ENCODE results near the gene MOB1B. TPM values are rescaled to one million over a fixed set of nuclear protein-coding genes. Genes with fewer than 3 reads are reported as not detected.
A peak's percentile ranks its signal among the peaks of the same experiment; 100 is the strongest.

Gene MOB1B
- 10 to 100 TPM; 10.2 to 10.8 TPM for total RNA-seq
- 1 to 10 TPM in 1 of 2 donors, under 1 TPM in 1; 0.58 to 1.7 TPM for polyA plus RNA-seq

- ChIA-PET POLR2A (ENCODE audit: partially characterized antibody) (interaction anchor here (0.6 to 2.1 kb wide), 14 partner anchors 9 to 213 kb away, joined by 3 to 30 read pairs (median 4); partner anchors contain the start of genes DCK, GRSF1 and UTP3), CTCF (ENCODE audit: partially characterized antibody) (interaction anchor here (0.8 to 1.9 kb wide), 12 partner anchors 10 to 167 kb away, joined by 3 to 23 read pairs (median 4); partner anchors contain the start of genes DCK and GRSF1)
- peaks cover 0 to 1% of the 10 kb centered on the region in 2 donors for H3K27me3 Mint-ChIP-seq
- Histone ChIP-seq H3K36me3 (ENCODE audit: insufficient read depth, low read length) (peaks cover 4% of the 10 kb centered on the region), H3K27me3 (ENCODE audit: insufficient read depth, low read length) (no peaks in the 10 kb centered on the region), H3K9me3 (ENCODE audit: control insufficient read depth in 1 of 2, low read length in 2 of 2) (no peaks in the 10 kb centered on the region), H3K4me3 (ENCODE audit: low read length in 2 of 2) (peak within 1 kb of the TSS; percentile 79 to 95), H3K27ac (ENCODE audit: low read depth, low read length) (peak within 1 kb of the TSS; percentile 71), H3K4me1 (ENCODE audit: insufficient read depth, low read length) (peaks cover 17% of the 10 kb centered on the region)
- peak within 1 kb of the TSS; percentile 97 to 99 (median 98) for H3K4me3 Mint-ChIP-seq
- intact Hi-C loops (cut with micrococcal nuclease), result loop anchor here (1.0 to 2.0 kb wide), 6 partner anchors 63 to 250 kb away; partner anchors contain the start of genes DCK, GRSF1 and UTP3
- peak; percentile 81 to 88 (median 82) for DNase-seq
- H3K27ac Mint-ChIP-seq, result peak within 1 kb of the TSS; percentile 49 to 94 (median 92)
- H3K9me3 Mint-ChIP-seq, result no peaks in the 10 kb centered on the region
- H3K4me1 Mint-ChIP-seq, result peaks cover 17 to 41% (median 26%) of the 10 kb centered on the region in 4 donors
- peaks cover 11 to 14% of the 10 kb centered on the region in 2 donors for H3K36me3 Mint-ChIP-seq
Measured at GRCh38 chr4:70901984-70902576, at the start of gene MOB1B. TSS of gene MOB1B (plus strand) at chr4:70902369. CDS start at chr4:70902537, 168 bp downstream.

- Mint-ChIP-seq H3K4me1 (no peaks in the 10 kb centered on the region), H3K27me3 (no peaks in the 10 kb centered on the region), H3K9me3 (peaks cover 0 to 1% (median 0%) of the 10 kb centered on the region in 8 donors), H3K36me3 (peaks cover 0 to 4% of the 10 kb centered on the region in 2 donors), H3K27ac (no peak overlapping the region), H3K4me3 (no peak overlapping the region)
- POLR2A ChIA-PET (ENCODE audit: partially characterized antibody), result no interaction called here
- Histone ChIP-seq H3K4me1 (ENCODE audit: insufficient read depth, low read length) (no peaks in the 10 kb centered on the region), H3K36me3 (ENCODE audit: insufficient read depth, low read length) (no peaks in the 10 kb centered on the region), H3K4me3 (ENCODE audit: low read length in 2 of 2) (no peak overlapping the region), H3K9me3 (ENCODE audit: control insufficient read depth in 1 of 2, low read length in 2 of 2) (no peaks in the 10 kb centered on the region), H3K27me3 (ENCODE audit: insufficient read depth, low read length) (no peaks in the 10 kb centered on the region), H3K27ac (ENCODE audit: low read depth, low read length) (no peak overlapping the region)
- CTCF ChIA-PET (ENCODE audit: partially characterized antibody), result no interaction called here
- intact Hi-C loops (cut with micrococcal nuclease), result no loop called here
- no peak for DNase-seq
Measured at GRCh38 chr4:70855464-70855863, 46.7 kb upstream of the MOB1B start.

- no peak for DNase-seq
- no peaks in the 10 kb centered on the region for H3K9me3 Mint-ChIP-seq
- no peaks in the 10 kb centered on the region for H3K27me3 ChIP-seq (ENCODE audit: insufficient read depth, low read length)
- ChIA-PET CTCF (ENCODE audit: partially characterized antibody) (no interaction called here), POLR2A (ENCODE audit: partially characterized antibody) (no interaction called here)
- no peaks in the 10 kb centered on the region for H3K36me3 ChIP-seq (ENCODE audit: insufficient read depth, low read length)
- H3K27me3 Mint-ChIP-seq, result no peaks in the 10 kb centered on the region
- H3K4me3 ChIP-seq (ENCODE audit: low read length in 2 of 2), result no peak overlapping the region
- peaks cover 0 to 4% of the 10 kb centered on the region in 2 donors for H3K36me3 Mint-ChIP-seq
- H3K27ac Mint-ChIP-seq, result no peak overlapping the region
- H3K9me3 ChIP-seq (ENCODE audit: control insufficient read depth in 1 of 2, low read length in 2 of 2), result no peaks in the 10 kb centered on the region
- H3K4me1 Mint-ChIP-seq, result peaks cover 3 to 7% (median 6%) of the 10 kb centered on the region in 4 donors
- H3K27ac ChIP-seq (ENCODE audit: low read depth, low read length), result no peak overlapping the region
- peaks cover 5% of the 10 kb centered on the region for H3K4me1 ChIP-seq (ENCODE audit: insufficient read depth, low read length)
- no peak overlapping the region for H3K4me3 Mint-ChIP-seq
- intact Hi-C loops (cut with micrococcal nuclease), result no loop called here
Measured at GRCh38 chr4:70858454-70858853, 43.7 kb upstream of the MOB1B start.

- H3K4me1 Mint-ChIP-seq, result peaks cover 3 to 11% (median 7%) of the 10 kb centered on the region in 4 donors
- no peaks in the 10 kb centered on the region for H3K9me3 Mint-ChIP-seq
- peaks cover 0 to 4% of the 10 kb centered on the region in 2 donors for H3K36me3 Mint-ChIP-seq
- Histone ChIP-seq H3K27me3 (ENCODE audit: insufficient read depth, low read length) (no peaks in the 10 kb centered on the region), H3K9me3 (ENCODE audit: control insufficient read depth in 1 of 2, low read length in 2 of 2) (no peaks in the 10 kb centered on the region), H3K4me3 (ENCODE audit: low read length in 2 of 2) (no peak overlapping the region), H3K27ac (ENCODE audit: low read depth, low read length) (no peak overlapping the region), H3K36me3 (ENCODE audit: insufficient read depth, low read length) (no peaks in the 10 kb centered on the region), H3K4me1 (ENCODE audit: insufficient read depth, low read length) (peaks cover 5% of the 10 kb centered on the region)
- DNase-seq, result no peak
- POLR2A ChIA-PET (ENCODE audit: partially characterized antibody), result no interaction called here
- intact Hi-C loops (cut with micrococcal nuclease), result no loop called here
- CTCF ChIA-PET (ENCODE audit: partially characterized antibody), result no interaction called here
- H3K27ac Mint-ChIP-seq, result peak overlapping the region in 1 of 7 donors; percentile 25
- H3K4me3 Mint-ChIP-seq, result no peak overlapping the region
- H3K27me3 Mint-ChIP-seq, result no peaks in the 10 kb centered on the region
Measured at GRCh38 chr4:70859066-70859465, 43.1 kb upstream of the MOB1B start.

GRCh38 chr4:70863099-70863790 lies 38.9 kb upstream of the MOB1B start:
- Histone ChIP-seq H3K27ac (ENCODE audit: low read depth, low read length) (no peak overlapping the region), H3K9me3 (ENCODE audit: control insufficient read depth in 1 of 2, low read length in 2 of 2) (no peaks in the 10 kb centered on the region), H3K27me3 (ENCODE audit: insufficient read depth, low read length) (no peaks in the 10 kb centered on the region), H3K4me1 (ENCODE audit: insufficient read depth, low read length) (peaks cover 5% of the 10 kb centered on the region), H3K36me3 (ENCODE audit: insufficient read depth, low read length) (no peaks in the 10 kb centered on the region), H3K4me3 (ENCODE audit: low read length in 2 of 2) (no peak overlapping the region)
- ChIA-PET CTCF (ENCODE audit: partially characterized antibody) (interaction anchor here (1.0 kb wide), 1 partner anchor 127 kb away, joined by 4 read pairs; no protein-coding TSS in a partner anchor), POLR2A (ENCODE audit: partially characterized antibody) (no interaction called here)
- no peaks in the 10 kb centered on the region for H3K36me3 Mint-ChIP-seq
- peaks cover 3 to 11% (median 7%) of the 10 kb centered on the region in 4 donors for H3K4me1 Mint-ChIP-seq
- intact Hi-C loops (cut with micrococcal nuclease), result no loop called here
- H3K27ac Mint-ChIP-seq, result peak overlapping the region in 2 of 7 donors; percentile 5 to 48
- peak overlapping the region in 1 of 8 donors; percentile 62 for H3K4me3 Mint-ChIP-seq
- no peak for DNase-seq
- no peaks in the 10 kb centered on the region for H3K27me3 Mint-ChIP-seq
- H3K9me3 Mint-ChIP-seq, result no peaks in the 10 kb centered on the region

- Mint-ChIP-seq H3K4me1 (peaks cover 0 to under 1% (median 0%) of the 10 kb centered on the region in 4 donors), H3K27me3 (peaks cover 2 to 6% of the 10 kb centered on the region in 2 donors), H3K4me3 (no peak overlapping the region), H3K27ac (no peak overlapping the region), H3K36me3 (no peaks in the 10 kb centered on the region), H3K9me3 (no peaks in the 10 kb centered on the region)
- no peak overlapping the region for H3K4me3 ChIP-seq (ENCODE audit: low read length in 2 of 2)
- intact Hi-C loops (cut with micrococcal nuclease), result no loop called here
- ChIA-PET CTCF (ENCODE audit: partially characterized antibody) (no interaction called here), POLR2A (ENCODE audit: partially characterized antibody) (no interaction called here)
- H3K27me3 ChIP-seq (ENCODE audit: insufficient read depth, low read length), result no peaks in the 10 kb centered on the region
- no peak overlapping the region for H3K27ac ChIP-seq (ENCODE audit: low read depth, low read length)
- H3K4me1 ChIP-seq (ENCODE audit: insufficient read depth, low read length), result no peaks in the 10 kb centered on the region
- no peak for DNase-seq
- no peaks in the 10 kb centered on the region for H3K9me3 ChIP-seq (ENCODE audit: control insufficient read depth in 1 of 2, low read length in 2 of 2)
- no peaks in the 10 kb centered on the region for H3K36me3 ChIP-seq (ENCODE audit: insufficient read depth, low read length)
Measured at GRCh38 chr4:70868778-70869177, 33.4 kb upstream of the MOB1B start.

- CTCF ChIA-PET (ENCODE audit: partially characterized antibody), result no interaction called here
- no peaks in the 10 kb centered on the region for H3K36me3 Mint-ChIP-seq
Measured at GRCh38 chr4:70873216-70873615, 29.0 kb upstream of the MOB1B start.

More at GRCh38 chr4:70873216-70873615, 29.0 kb upstream of the MOB1B start:
- Histone ChIP-seq H3K9me3 (ENCODE audit: control insufficient read depth in 1 of 2, low read length in 2 of 2) (no peaks in the 10 kb centered on the region), H3K27ac (ENCODE audit: low read depth, low read length) (no peak overlapping the region), H3K4me3 (ENCODE audit: low read length in 2 of 2) (no peak overlapping the region), H3K36me3 (ENCODE audit: insufficient read depth, low read length) (no peaks in the 10 kb centered on the region), H3K4me1 (ENCODE audit: insufficient read depth, low read length) (no peaks in the 10 kb centered on the region), H3K27me3 (ENCODE audit: insufficient read depth, low read length) (no peaks in the 10 kb centered on the region)
- intact Hi-C loops (cut with micrococcal nuclease), result no loop called here
- Mint-ChIP-seq H3K27me3 (peaks cover 4 to 7% of the 10 kb centered on the region in 2 donors), H3K4me1 (no peaks in the 10 kb centered on the region), H3K9me3 (no peaks in the 10 kb centered on the region), H3K4me3 (no peak overlapping the region), H3K27ac (no peak overlapping the region)
- no peak for DNase-seq
- POLR2A ChIA-PET (ENCODE audit: partially characterized antibody), result no interaction called here

Data from CD4-positive, alpha-beta memory T cell (primary cell).